SK-N-SH (cell line): ENCODE results near the gene IL1R1. TPM values are rescaled to one million over a fixed set of nuclear protein-coding genes. Genes with fewer than 3 reads are reported as not detected.

Experiments
- CTCF ChIA-PET: fragments of 300-600, 350-600 bp; formaldehyde crosslinking; extraction: SDS; loops from one replicate; lab custom pipeline; 2021; lab: Yijun Ruan, JAX
- POLR2A ChIA-PET: fragments of 350-600 bp; sonication (Branson Sonifier 250); formaldehyde crosslinking; extraction: SDS; loops from one replicate; lab custom pipeline; 2020; ENCODE audit warnings: antibody characterized with exemption, inconsistent platforms; lab: Yijun Ruan, JAX
- DNase-seq: peaks from one replicate; pipeline ENCODE4 v3.0.0; 2012
- H2AFZ ChIP-seq: fragments of 200-600 bp; sonication (generic); 2 replicates; pipeline ENCODE4 v1.8.1; 2016; ENCODE audit warnings: antibody characterized with exemption, mild to moderate bottlenecking, low read depth
- H3F3A ChIP-seq: fragments of 200-600 bp; sonication (generic); replicated peaks from 2 replicates; pipeline ENCODE3; 2016; ENCODE audit warnings: antibody characterized with exemption, mild to moderate bottlenecking; ENCODE audit not compliant: insufficient read depth
- H3K27ac ChIP-seq, 2 experiments: fragments of 200-500 bp in 1 of 2; fragments of 200-600 bp in 1 of 2; sonication (Bioruptor generic) in 1 of 2; sonication (generic), shearing (Covaris generic) in 1 of 2; 2 replicates each; pipeline versions ENCODE4 v1.5.1 to v1.6.1; 2014 to 2016; ENCODE audit warnings: low read depth in 2 of 2, inconsistent platforms in 1 of 2, low read length in 1 of 2, mild to moderate bottlenecking in 1 of 2, mixed read lengths in 1 of 2
- H3K27me3 ChIP-seq: fragments of 200-600 bp; sonication (generic), shearing (Covaris generic); 2 replicates; pipeline ENCODE4 v1.6.1; 2016; ENCODE audit warnings: mixed run types; ENCODE audit not compliant: insufficient read depth
- H3K36me3 ChIP-seq, 2 experiments: fragments of 200-500 bp in 1 of 2; fragments of 200-600 bp in 1 of 2; sonication (Bioruptor generic) in 1 of 2; sonication (generic) in 1 of 2; replicated peaks in 1 of 2; 2 replicates each; pipeline versions ENCODE3 to v1.5.1; 2014 to 2016; ENCODE audit warnings: low read length in 1 of 2, mild to moderate bottlenecking in 1 of 2; ENCODE audit not compliant: insufficient read depth in 2 of 2, control insufficient read depth in 1 of 2
- H3K4me1 ChIP-seq, 2 experiments: fragments of 200-500 bp in 1 of 2; fragments of 200-600 bp in 1 of 2; sonication (Bioruptor generic) in 1 of 2; sonication (generic), shearing (Covaris generic) in 1 of 2; 2 replicates each; pipeline versions ENCODE4 v1.5.1 to v1.6.1; 2014 to 2016; ENCODE audit warnings: low read depth in 1 of 2, low read length in 1 of 2, mixed run types in 1 of 2; ENCODE audit not compliant: insufficient read depth in 2 of 2, control insufficient read depth in 1 of 2
- H3K4me2 ChIP-seq: fragments of 200-600 bp; sonication (generic), shearing (Covaris generic); 2 replicates; pipeline ENCODE4 v1.6.1; 2017; ENCODE audit warnings: mixed run types
- H3K4me3 ChIP-seq, 2 experiments: fragments of 200-500 bp in 1 of 2; fragments of 200-600 bp in 1 of 2; sonication (Bioruptor generic) in 1 of 2; sonication (generic), shearing (Covaris generic) in 1 of 2; 2 replicates each; pipeline versions ENCODE4 v1.5.1 to v1.8.1; 2014 to 2016; ENCODE audit warnings: low read depth in 2 of 2, inconsistent platforms in 1 of 2, low read length in 1 of 2, mild to moderate bottlenecking in 1 of 2, mixed read lengths in 1 of 2, moderate library complexity in 1 of 2
- H3K79me2 ChIP-seq: fragments of 200-600 bp; sonication (generic); 2 replicates; pipeline ENCODE4 v1.8.1; 2017; ENCODE audit warnings: mild to moderate bottlenecking; ENCODE audit not compliant: insufficient read depth
- H3K9ac ChIP-seq: fragments of 200-600 bp; sonication (generic); 2 replicates; pipeline ENCODE4 v1.6.1; 2017; ENCODE audit warnings: mixed run types
- H3K9me2 ChIP-seq: fragments of 200-600 bp; sonication (generic); 2 replicates; pipeline ENCODE4 v1.6.1; 2017; ENCODE audit warnings: mixed run types
- H3K9me3 ChIP-seq: fragments of 200-600 bp; sonication (generic); 2 replicates; pipeline ENCODE4 v1.6.1; 2017; ENCODE audit warnings: mixed run types, mild to moderate bottlenecking, moderate library complexity
- H4K20me1 ChIP-seq: fragments of 200-600 bp; sonication (generic); 2 replicates; pipeline ENCODE4 v1.6.1; 2017; ENCODE audit warnings: mild to moderate bottlenecking, mixed run types; ENCODE audit not compliant: insufficient read depth
- CHD2 ChIP-seq: fragments of 150-350 bp; IDR thresholded peaks from 2 replicates; pipeline ENCODE4 v1.6.1; 2018; ENCODE audit warnings: low read length; ENCODE audit not compliant: partially characterized antibody
- EP300 ChIP-seq, 2 experiments: IDR thresholded peaks; 2 replicates each; pipeline versions ENCODE4 v1.4.0 to v1.6.1; 2012; ENCODE audit warnings: borderline replicate concordance in 1 of 2, low read depth in 1 of 2, low read length in 1 of 2
- EZH2phosphoT487 ChIP-seq: fragments of 200-600 bp; sonication (generic); IDR thresholded peaks from 2 replicates; pipeline ENCODE4 v1.6.1; 2017; ENCODE audit warnings: low read depth, mixed run types, mild to moderate bottlenecking, antibody characterized with exemption, moderate library complexity, borderline replicate concordance
- FOXJ3 ChIP-seq: sonication (generic); formaldehyde crosslinking; IDR thresholded peaks from 2 replicates; pipeline ENCODE4 v1.5.1; 2020; ENCODE audit warnings: mild to moderate bottlenecking, missing genetic modification reagents
- FOXM1 ChIP-seq: IDR thresholded peaks from 2 replicates; pipeline ENCODE4 v1.4.0; 2012; ENCODE audit warnings: low read depth, mild to moderate bottlenecking
- GABPA ChIP-seq: IDR thresholded peaks from 2 replicates; pipeline ENCODE4 v1.4.0; 2012; ENCODE audit warnings: low read depth, mild to moderate bottlenecking
- GATA2 ChIP-seq: sonication (generic); formaldehyde crosslinking; IDR thresholded peaks from 2 replicates; pipeline ENCODE4 v1.5.0; 2020; ENCODE audit warnings: mild to moderate bottlenecking, missing genetic modification reagents
- MEF2A ChIP-seq: IDR thresholded peaks from 2 replicates; pipeline ENCODE4 v1.4.0; 2012; ENCODE audit warnings: low read depth, borderline replicate concordance
- MXI1 ChIP-seq: IDR thresholded peaks from 2 replicates; pipeline ENCODE4 v1.6.1; 2012; ENCODE audit warnings: mild to moderate bottlenecking, low read depth, low read length, improper control_type of control experiment
- NFIC ChIP-seq: IDR thresholded peaks from 2 replicates; pipeline ENCODE4 v1.4.0; 2012; ENCODE audit warnings: borderline replicate concordance
- NRF1 ChIP-seq: IDR thresholded peaks from 2 replicates; pipeline ENCODE4 v1.6.1; 2012; ENCODE audit warnings: low read depth, mild to moderate bottlenecking, low read length
- POLR2AphosphoS5 ChIP-seq: IDR thresholded peaks from 2 replicates; pipeline ENCODE4 v1.6.1; 2012; ENCODE audit warnings: low read depth, low read length
- RCOR1 ChIP-seq: fragments of 150-350 bp; IDR thresholded peaks from 2 replicates; pipeline ENCODE4 v1.6.1; 2017; ENCODE audit warnings: antibody characterized with exemption, low read length
- RXRA ChIP-seq: IDR thresholded peaks from 2 replicates; pipeline ENCODE4 v1.4.0; 2012; ENCODE audit warnings: low read depth, mild to moderate bottlenecking, borderline replicate concordance
- SIN3A ChIP-seq: IDR thresholded peaks from 2 replicates; pipeline ENCODE4 v1.6.1; 2012; ENCODE audit warnings: low read depth, mild to moderate bottlenecking, low read length, moderate library complexity, borderline replicate concordance
- TCF12 ChIP-seq: IDR thresholded peaks from 2 replicates; pipeline ENCODE4 v1.4.0; 2012
- TEAD4 ChIP-seq: IDR thresholded peaks from 2 replicates; pipeline ENCODE4 v1.4.0; 2012; ENCODE audit warnings: mild to moderate bottlenecking, borderline replicate concordance; ENCODE audit not compliant: insufficient read depth
- YY1 ChIP-seq: IDR thresholded peaks from 2 replicates; pipeline ENCODE4 v1.4.0; 2012; ENCODE audit warnings: low read depth, mild to moderate bottlenecking
- WGBS: methylation state at CpG from one replicate; pipeline ENCODE4 v1.1.6; 2017; ENCODE audit warnings: low lambda C conversion rate; 5-methylcytosine and 5-hydroxymethylcytosine counted together
- polyA plus RNA-seq, 3 experiments: library from polyadenylated mRNA; depleted of rRNA; stranded (reverse); fragments of >200 nt; gene quantifications; 2 replicates each; pipeline ENCODE4 v1.2.3, GENCODE V29; 2012
- TF ChIP-seq, protein P1 (sequence below): fragments of 150-350 bp; IDR thresholded peaks from 2 replicates; pipeline ENCODE4 v1.6.1; 2016; ENCODE audit warnings: mild to moderate bottlenecking, low read depth, low read length
- TF ChIP-seq, protein P2 (sequence below): IDR thresholded peaks from 2 replicates; pipeline ENCODE4; 2012

The IL1R1 gene
- polyA plus RNA-seq, 1 of the 3 experiments (the other 2 are of a cell fraction) = 13.3 TPM

DNA sequence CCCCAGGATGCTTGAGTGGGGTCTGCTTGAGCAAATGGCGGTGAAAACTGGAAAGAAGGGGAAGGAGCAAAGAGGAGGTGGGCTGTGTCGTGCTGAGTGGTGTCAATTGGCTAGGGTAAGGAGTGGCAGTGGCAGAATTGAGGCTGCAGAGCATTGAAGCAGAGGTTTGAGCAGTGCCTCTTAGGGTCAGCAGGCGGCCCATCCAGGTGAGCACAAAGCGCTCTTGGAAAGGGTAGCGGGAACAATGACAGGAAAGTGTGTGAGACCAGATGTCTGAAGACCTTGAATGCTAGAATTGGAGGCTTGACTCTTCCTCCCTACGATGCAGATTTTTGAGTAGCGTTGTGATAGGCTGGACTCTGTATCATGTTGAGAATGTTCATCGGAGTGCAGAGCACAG lies 39.3 kb upstream of the IL1R1 start:
- Histone ChIP-seq H3K9me3 (0 out of 2 replicates have a peak, but pooled peaks cover 1% of the 10 kb centered on the region), H3F3A (peaks cover 10% of the 10 kb centered on the region), H3K9me2 (no peaks in the 10 kb centered on the region), H3K27ac (no peak overlapping the region), H3K79me2 (no peaks in the 10 kb centered on the region; the same call in 1 of the 2 replicates), H3K9ac (no peak overlapping the region), H4K20me1 (no peaks in the 10 kb centered on the region), H3K36me3 (no peaks in the 10 kb centered on the region), H3K4me3 (no peak overlapping the region), H3K4me2 (no peak overlapping the region), H2AFZ (no peak overlapping the region), H3K4me1 (peaks cover 0 to 15% of the 10 kb centered on the region in 2 experiments; a peak in 3 of 4 replicates), H3K27me3 (no peaks in the 10 kb centered on the region)
- TF ChIP-seq MXI1 (no peak), SIN3A (no peak), EP300 (IDR thresholded peaks at IDR 0.05; ENCODE audit: borderline replicate concordance in 1 of 2, low read depth in 1 of 2, low read length in 1 of 2) (no peak), RCOR1 (no peak), FOXM1 (no peak), TEAD4 (no peak), YY1 (no peak), NRF1 (no peak), FOXJ3 (CRISPR knock-in tag) (no peak), MEF2A (no peak), CHD2 (no peak), NFIC (no peak), EZH2phosphoT487 (no peak), TCF12 (no peak), GABPA (no peak), RXRA (no peak), POLR2AphosphoS5 (no peak), GATA2 (CRISPR knock-in tag) (no peak)
- TF ChIP-seq, protein P1, sequence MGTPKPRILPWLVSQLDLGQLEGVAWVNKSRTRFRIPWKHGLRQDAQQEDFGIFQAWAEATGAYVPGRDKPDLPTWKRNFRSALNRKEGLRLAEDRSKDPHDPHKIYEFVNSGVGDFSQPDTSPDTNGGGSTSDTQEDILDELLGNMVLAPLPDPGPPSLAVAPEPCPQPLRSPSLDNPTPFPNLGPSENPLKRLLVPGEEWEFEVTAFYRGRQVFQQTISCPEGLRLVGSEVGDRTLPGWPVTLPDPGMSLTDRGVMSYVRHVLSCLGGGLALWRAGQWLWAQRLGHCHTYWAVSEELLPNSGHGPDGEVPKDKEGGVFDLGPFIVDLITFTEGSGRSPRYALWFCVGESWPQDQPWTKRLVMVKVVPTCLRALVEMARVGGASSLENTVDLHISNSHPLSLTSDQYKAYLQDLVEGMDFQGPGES = no peak
- TF ChIP-seq, protein P2, sequence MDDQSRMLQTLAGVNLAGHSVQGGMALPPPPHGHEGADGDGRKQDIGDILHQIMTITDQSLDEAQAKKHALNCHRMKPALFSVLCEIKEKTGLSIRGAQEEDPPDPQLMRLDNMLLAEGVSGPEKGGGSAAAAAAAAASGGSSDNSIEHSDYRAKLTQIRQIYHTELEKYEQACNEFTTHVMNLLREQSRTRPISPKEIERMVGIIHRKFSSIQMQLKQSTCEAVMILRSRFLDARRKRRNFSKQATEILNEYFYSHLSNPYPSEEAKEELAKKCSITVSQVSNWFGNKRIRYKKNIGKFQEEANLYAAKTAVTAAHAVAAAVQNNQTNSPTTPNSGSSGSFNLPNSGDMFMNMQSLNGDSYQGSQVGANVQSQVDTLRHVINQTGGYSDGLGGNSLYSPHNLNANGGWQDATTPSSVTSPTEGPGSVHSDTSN = no peak
- POLR2A ChIA-PET = no interaction called here
- no peak for DNase-seq
- CTCF ChIA-PET = interaction anchor here (0.8 to 1.4 kb wide), 2 partner anchors 10 to 83 kb away, joined by 3 read pairs; no protein-coding TSS in a partner anchor
- WGBS = 87% methylated on average over 8 of the region's 8 CpGs
